Endothelial cell of umbilical vein (primary cell): Measurements from ENCODE around the gene CORO6. TPM values are rescaled to one million over a fixed set of nuclear protein-coding genes. Genes with fewer than 3 reads are reported as not detected.

ENCODE experiments used
- BruUV-seq: library from RNA; stranded (reverse); fragments of 400-500 nt; replicated peaks from 2 replicates; lab custom pipeline; 2021; lab: Mats Ljungman, UMichigan
- CTCF ChIA-PET: fragments of 300-600, 350-600 bp; sonication (Branson Sonifier 250); formaldehyde crosslinking; loops from one replicate; lab custom pipeline; 2021; ENCODE audit warnings: antibody characterized with exemption, inconsistent platforms; lab: Charles Lee
- POLR2A ChIA-PET: fragments of 300-600, 350-600 bp; sonication (Branson Sonifier 250); formaldehyde crosslinking; loops from one replicate; lab custom pipeline; 2021; ENCODE audit warnings: antibody characterized with exemption, inconsistent platforms; lab: Charles Lee
- DNase-seq: peaks from one replicate; pipeline ENCODE4 v3.0.0-alpha.2; 2011; ENCODE audit warnings: low read depth, low spot score
- FAIRE-seq: peaks from 2 replicates; lab custom pipeline; 2011; peaks lifted over from hg19 to GRCh38; lab: Jason Lieb, UNC
- H2AFZ ChIP-seq: 2 replicates; pipeline ENCODE4 v1.6.0; 2012; ENCODE audit warnings: low read depth, low read length, control low read depth, inconsistent platforms
- H3K27ac ChIP-seq: 2 replicates; pipeline ENCODE4 v1.5.1; 2011; ENCODE audit warnings: low read depth, mild to moderate bottlenecking, control low read depth, low read length, moderate library complexity; ENCODE audit not compliant: insufficient read depth
- H3K27me3 ChIP-seq, 2 experiments: 2 replicates each; pipeline versions ENCODE4 v1.6.0 to v1.6.1; 2011; ENCODE audit warnings: low read length in 2 of 2, mixed read lengths in 1 of 2; ENCODE audit not compliant: control insufficient read depth in 2 of 2, insufficient read depth in 2 of 2
- H3K36me3 ChIP-seq, 2 experiments: 2 replicates in 1 of 2; 3 replicates in 1 of 2; pipeline ENCODE4 v1.5.1; 2011; ENCODE audit warnings: low read length in 2 of 2, mild to moderate bottlenecking in 1 of 2, moderate library complexity in 1 of 2; ENCODE audit not compliant: control insufficient read depth in 2 of 2, insufficient read depth in 2 of 2; ENCODE audit errors: extremely low read depth in 1 of 2
- H3K4me1 ChIP-seq: 3 replicates; pipeline ENCODE4 v1.5.1; 2011; ENCODE audit warnings: mild to moderate bottlenecking, low read length; ENCODE audit not compliant: control insufficient read depth, insufficient read depth; ENCODE audit errors: extremely low read depth
- H3K4me2 ChIP-seq: 2 replicates; pipeline ENCODE4 v1.6.1; 2011; ENCODE audit warnings: low read length, control low read depth, mixed read lengths; ENCODE audit not compliant: insufficient read depth
- H3K4me3 ChIP-seq, 3 experiments: fragments of 200-600 bp in 1 of 3; sonication (generic), shearing (Covaris generic) in 1 of 3; replicated peaks in 1 of 3; 2 replicates each; pipeline ENCODE4 v1.5.1; 2011 to 2016; ENCODE audit warnings: control low read depth in 3 of 3, low read length in 3 of 3, mild to moderate bottlenecking in 2 of 3, inconsistent platforms in 1 of 3, low read depth in 1 of 3, moderate library complexity in 1 of 3; ENCODE audit not compliant: insufficient read depth in 1 of 3
- H3K79me2 ChIP-seq: 2 replicates; pipeline ENCODE4 v1.6.0; 2012; ENCODE audit warnings: low read length, inconsistent platforms; ENCODE audit not compliant: control insufficient read depth, insufficient read depth
- H3K9ac ChIP-seq: replicated peaks from 2 replicates; pipeline ENCODE3; 2011; ENCODE audit warnings: low read length, control low read depth; ENCODE audit not compliant: insufficient read depth; ENCODE audit errors: extremely low read depth
- H3K9me1 ChIP-seq: replicated peaks from 3 replicates; pipeline ENCODE4 v1.6.0; 2011; ENCODE audit warnings: mild to moderate bottlenecking, low read length; ENCODE audit not compliant: control insufficient read depth, insufficient read depth; ENCODE audit errors: extremely low read depth
- H3K9me3 ChIP-seq: replicated peaks from 2 replicates; pipeline ENCODE4 v1.5.1; 2012; ENCODE audit warnings: low read length, inconsistent platforms; ENCODE audit not compliant: control insufficient read depth, insufficient read depth
- H4K20me1 ChIP-seq: replicated peaks from 2 replicates; pipeline ENCODE3; 2011; ENCODE audit warnings: mild to moderate bottlenecking, low read length; ENCODE audit not compliant: control insufficient read depth, insufficient read depth; ENCODE audit errors: extremely low read depth
- EZH2 ChIP-seq: IDR thresholded peaks from 2 replicates; pipeline ENCODE4 v1.6.1; 2012; ENCODE audit warnings: borderline replicate concordance, low read depth, mild to moderate bottlenecking, moderate library complexity, low read length, inconsistent platforms; ENCODE audit not compliant: severe bottlenecking
- FOS ChIP-seq: IDR thresholded peaks from 2 replicates; pipeline ENCODE4 v1.6.1; 2011; ENCODE audit warnings: mild to moderate bottlenecking, low read length, moderate library complexity, borderline replicate concordance; ENCODE audit not compliant: insufficient read depth
- GATA2 ChIP-seq: IDR thresholded peaks from 2 replicates; pipeline ENCODE4 v1.7.0; 2011; ENCODE audit warnings: low read depth, mild to moderate bottlenecking, moderate library complexity, mixed read lengths, low read length; ENCODE audit not compliant: insufficient read length, insufficient read depth
- JUN ChIP-seq: IDR thresholded peaks from 2 replicates; pipeline ENCODE4 v1.6.1; 2011; ENCODE audit warnings: borderline replicate concordance, low read depth; ENCODE audit not compliant: insufficient read length, insufficient read depth
- MYC ChIP-seq: IDR thresholded peaks from one replicate; pipeline ENCODE4 v1.6.1; 2011; ENCODE audit warnings: mild to moderate bottlenecking, low read depth, low read length
- POLR2A ChIP-seq: IDR thresholded peaks from 2 replicates; pipeline ENCODE4 v1.6.1; 2012; ENCODE audit warnings: low read depth, mild to moderate bottlenecking, control low read depth, low read length
- POLR2AphosphoS5 ChIP-seq: IDR thresholded peaks from 2 replicates; pipeline ENCODE4 v1.6.1; 2012; ENCODE audit warnings: low read depth, mild to moderate bottlenecking, control low read depth, low read length, moderate library complexity; ENCODE audit not compliant: insufficient read depth
- dilution Hi-C: fragments of 300-500 bp; cut with MboI; formaldehyde crosslinking; loops from one replicate; pipeline ENCODE4 v1.15.0; 2019; ENCODE audit warnings: low sequenced_read_pairs; ENCODE audit not compliant: extremely low pct_ligation_motif_present
- intact Hi-C: fragments of 100-400 bp; cut with micrococcal nuclease; formaldehyde crosslinking; loops from one replicate; pipeline ENCODE4 v1.10.0; 2022
- polyA plus RNA-seq, 4 experiments: library from polyadenylated mRNA; depleted of rRNA in 3 of 4; stranded (reverse) in 3 of 4; unstranded in 1 of 4; fragments of >200 nt; gene quantifications; 2 replicates each; pipeline versions ENCODE4 v1.2.1 to v1.2.3, GENCODE V29; 2011 to 2012; ENCODE audit warnings: missing spikeins in 1 of 4
- total RNA-seq: library from RNA; stranded (reverse); gene quantifications from 2 replicates; pipeline ENCODE4 v1.2.3, GENCODE V29; 2021
- TF ChIP-seq, protein P1 (sequence below), 2 donors: IDR thresholded peaks; 1 replicate in 1 of 2; 2 replicates in 1 of 2; pipeline ENCODE4 v1.5.1; 2011; ENCODE audit warnings: low read length in 2 of 2, mild to moderate bottlenecking in 2 of 2, moderate library complexity in 2 of 2, control low read depth in 1 of 2, inconsistent platforms in 1 of 2, low read depth in 1 of 2; ENCODE audit not compliant: insufficient read depth in 1 of 2; ENCODE audit errors: extremely low read depth in 1 of 2
- TF ChIP-seq, protein P2 (sequence below): IDR thresholded peaks from 2 replicates; pipeline ENCODE4 v1.6.1; 2011; ENCODE audit not compliant: insufficient read depth, insufficient read length

The CORO6 gene
- total and polyA plus RNA-seq, 2 donors (not counting 3 experiments of a cell fraction or from before 2014, with no cell fraction given) = 10.7 to 14.7 TPM

DNA sequence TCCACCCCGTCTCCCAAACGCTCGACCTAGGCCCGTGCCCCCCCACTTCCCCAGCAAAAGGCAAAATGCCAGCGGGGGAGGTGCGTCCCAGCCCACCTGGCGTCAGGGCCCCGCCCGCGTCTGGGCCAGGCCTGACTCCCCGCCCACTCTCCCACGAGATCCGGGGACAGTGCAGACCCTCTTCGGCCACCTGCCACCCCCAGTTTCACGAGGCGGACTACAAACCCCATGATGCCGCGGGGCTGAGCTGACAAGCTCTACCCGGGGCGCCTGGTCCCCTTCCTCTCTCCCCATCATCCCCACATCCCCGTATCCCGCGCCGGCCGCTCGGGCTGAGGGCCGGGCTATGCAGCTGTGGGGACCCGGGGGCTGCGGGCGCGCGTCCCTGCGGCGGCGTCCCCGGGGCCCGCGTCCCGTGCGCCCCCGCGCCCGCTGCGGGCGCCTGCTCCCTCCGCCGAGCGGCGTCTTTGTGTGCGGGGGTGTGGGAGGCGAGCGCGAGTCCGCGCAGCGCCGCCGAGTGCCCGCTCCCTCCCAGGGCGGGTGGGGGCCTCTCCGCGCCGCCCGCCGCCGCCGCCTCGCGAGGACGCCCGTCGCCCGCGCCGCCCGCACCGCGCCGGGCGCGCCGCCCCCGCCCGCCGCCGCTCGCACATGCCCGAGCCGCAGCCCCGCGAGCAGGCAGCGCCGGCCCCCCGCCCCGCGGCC lies 29.7 kb downstream of the CORO6 start, which contains the start of gene ANKRD13B:
ANKRD13B (plus strand) TSS at position 283 of the 702 bp plus-strand sequence. CDS start 490 bp downstream, outside the sequence.
- BruUV-seq = no TSS peak
- ChIA-PET CTCF (interaction anchor here (0.6 to 9.2 kb wide), 14 partner anchors 14 to 500 kb away, joined by 3 to 152 read pairs (median 6); partner anchors contain the start of genes ABHD15 and TP53I13), POLR2A (interaction anchor here (0.7 kb wide), 1 partner anchor 23 kb away, joined by 3 read pairs; no protein-coding TSS in a partner anchor)
- DNase-seq (no peak), FAIRE-seq (peak; percentile 56)
- Histone ChIP-seq H4K20me1 (no peaks in the 10 kb centered on the region), H3K79me2 (peaks cover 21% of the 10 kb centered on the region), H3K27ac (peak within 1 kb of the TSS; percentile 21), H3K9me3 (no peaks in the 10 kb centered on the region), H3K4me2 (peak within 1 kb of the TSS; percentile 57), H3K4me1 (peaks cover 44% of the 10 kb centered on the region), H3K4me3 (peak within 1 kb of the TSS; percentile 51 to 64 (median 59)), H3K9me1 (no peaks in the 10 kb centered on the region), H2AFZ (peak within 1 kb of the TSS; percentile 67), H3K27me3 (no peaks in the 10 kb centered on the region), H3K36me3 (no peaks in the 10 kb centered on the region), H3K9ac (peak within 1 kb of the TSS; percentile 29)
- no peak for TF ChIP-seq POLR2A
- TF ChIP-seq POLR2AphosphoS5 = peak; percentile 22
- dilution Hi-C loops = no loop called here
- intact Hi-C loops = loop anchor here (5.0 kb wide), 1 partner anchor 301 kb away; the partner anchor contains the start of gene NUFIP2

- Histone ChIP-seq H3K9me1 (no peaks in the 10 kb centered on the region), H3K9ac (peak overlapping the region; percentile 50), H2AFZ (peak overlapping the region; percentile 76), H3K27ac (peak overlapping the region; percentile 37), H3K36me3 (no peaks in the 10 kb centered on the region), H3K27me3 (no peaks in the 10 kb centered on the region), H3K79me2 (peaks cover 31% of the 10 kb centered on the region), H3K9me3 (no peaks in the 10 kb centered on the region), H4K20me1 (no peaks in the 10 kb centered on the region), H3K4me1 (peaks cover 54% of the 10 kb centered on the region), H3K4me2 (peak overlapping the region; percentile 53), H3K4me3 (peak overlapping the region in 2 of 3 experiments; percentile 21 to 28)
- TF ChIP-seq POLR2AphosphoS5 (peak; percentile 36), FOS (no peak), POLR2A (no peak), EZH2 (no peak), JUN (no peak), MYC (peak; percentile 12), GATA2 (no peak)
- TF ChIP-seq, protein P1, sequence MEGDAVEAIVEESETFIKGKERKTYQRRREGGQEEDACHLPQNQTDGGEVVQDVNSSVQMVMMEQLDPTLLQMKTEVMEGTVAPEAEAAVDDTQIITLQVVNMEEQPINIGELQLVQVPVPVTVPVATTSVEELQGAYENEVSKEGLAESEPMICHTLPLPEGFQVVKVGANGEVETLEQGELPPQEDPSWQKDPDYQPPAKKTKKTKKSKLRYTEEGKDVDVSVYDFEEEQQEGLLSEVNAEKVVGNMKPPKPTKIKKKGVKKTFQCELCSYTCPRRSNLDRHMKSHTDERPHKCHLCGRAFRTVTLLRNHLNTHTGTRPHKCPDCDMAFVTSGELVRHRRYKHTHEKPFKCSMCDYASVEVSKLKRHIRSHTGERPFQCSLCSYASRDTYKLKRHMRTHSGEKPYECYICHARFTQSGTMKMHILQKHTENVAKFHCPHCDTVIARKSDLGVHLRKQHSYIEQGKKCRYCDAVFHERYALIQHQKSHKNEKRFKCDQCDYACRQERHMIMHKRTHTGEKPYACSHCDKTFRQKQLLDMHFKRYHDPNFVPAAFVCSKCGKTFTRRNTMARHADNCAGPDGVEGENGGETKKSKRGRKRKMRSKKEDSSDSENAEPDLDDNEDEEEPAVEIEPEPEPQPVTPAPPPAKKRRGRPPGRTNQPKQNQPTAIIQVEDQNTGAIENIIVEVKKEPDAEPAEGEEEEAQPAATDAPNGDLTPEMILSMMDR (IDR thresholded peaks at IDR 0.05; ENCODE audit: extremely low read depth in 1 of 2, insufficient read depth in 1 of 2, low read depth in 1 of 2, low read length in 2 of 2) = peak; percentile 99 to 100
- TF ChIP-seq, protein P2, sequence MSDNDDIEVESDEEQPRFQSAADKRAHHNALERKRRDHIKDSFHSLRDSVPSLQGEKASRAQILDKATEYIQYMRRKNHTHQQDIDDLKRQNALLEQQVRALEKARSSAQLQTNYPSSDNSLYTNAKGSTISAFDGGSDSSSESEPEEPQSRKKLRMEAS = no peak
- ChIA-PET POLR2A (interaction anchor here (0.6 kb wide), 1 partner anchor 749 kb away, joined by 3 read pairs; the partner anchor contains the start of gene FAM222B), CTCF (interaction anchor here (0.6 to 9.2 kb wide), 19 partner anchors 13 to 501 kb away, joined by 3 to 152 read pairs (median 5); partner anchors contain the start of genes ABHD15, SSH2 and TP53I13)
- peak; percentile 95 for FAIRE-seq
- dilution Hi-C loops (no loop called here), intact Hi-C loops (loop anchor here (1.0 to 5.0 kb wide), 6 partner anchors 12 to 443 kb away; partner anchors contain the start of genes ABHD15 and NUFIP2)
- no TSS peak for BruUV-seq
- DNase-seq = peak; percentile 91
Observed at GRCh38 chr17:29591737-29592608, 30.7 kb downstream of the CORO6 start.
